ENCODE measurements around the gene FABP3.
A peak's percentile ranks its signal among the peaks of the same experiment; 100 is the strongest.

Gene FABP3

DNA sequence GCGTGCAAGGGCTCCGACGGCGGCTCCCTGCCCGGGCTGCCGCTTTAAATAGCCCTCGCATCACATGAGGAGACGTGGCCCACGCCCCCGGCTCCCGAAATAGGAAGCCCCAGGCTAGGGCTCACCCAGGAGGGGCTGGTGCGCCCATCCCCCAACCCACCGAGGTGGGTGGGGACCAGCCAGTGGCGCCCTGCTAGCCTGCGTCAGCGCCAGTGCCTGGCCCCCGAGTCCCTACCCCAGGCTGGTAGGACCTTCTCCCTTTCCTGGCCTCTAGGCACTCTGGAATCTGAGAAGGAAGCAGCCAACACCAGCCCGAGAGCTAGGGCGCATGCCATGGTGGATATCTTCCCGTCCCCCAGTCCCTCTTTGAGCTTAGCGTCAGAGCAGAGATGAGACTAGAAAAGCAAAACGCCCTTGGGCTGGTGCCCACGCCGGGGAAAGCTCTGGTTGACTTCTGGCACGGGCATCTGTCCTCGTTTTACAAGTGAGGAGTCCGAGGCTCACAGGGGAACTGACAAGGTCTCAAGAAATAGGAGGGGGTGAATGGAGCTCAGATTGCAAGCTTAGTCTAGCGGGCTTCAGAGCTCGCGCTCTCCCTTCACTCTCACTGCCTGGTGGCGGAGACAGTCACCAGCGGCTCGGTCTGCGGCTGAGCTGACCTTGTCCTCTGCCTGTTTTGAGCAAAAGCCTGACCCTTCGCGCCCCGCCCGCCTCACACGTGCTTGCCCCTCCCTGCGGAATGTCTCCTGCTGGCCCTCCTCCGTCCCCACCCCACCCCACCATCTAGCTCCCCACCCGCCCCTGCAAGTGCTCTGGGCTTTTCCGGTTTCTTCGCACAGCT, at the start of gene FABP3:
FABP3 (minus strand) TSS at position 21 of the 841 bp plus-strand sequence. CDS start 62 bp downstream, outside the sequence.
- Histone ChIP-seq H3K27ac (no peak within 1 kb of the TSS), H3K9me3 (ENCODE audit: low read depth, low read length) (no peaks in the 10 kb centered on the region), H3K4me3 (peak within 1 kb of the TSS; percentile 77), H3K36me3 (ENCODE audit: insufficient read depth, low read length) (no peaks in the 10 kb centered on the region), H3K9ac (ENCODE audit: insufficient read length) (peak within 1 kb of the TSS; percentile 48)
- no peak for TF ChIP-seq EZH2 (IDR thresholded peaks at IDR 0.05)
- peak; percentile 49 for TF ChIP-seq POLR2AphosphoS5 (IDR thresholded peaks at IDR 0.05; ENCODE audit: borderline replicate concordance, low read depth, low read length)
- no peak for DNase-seq (ENCODE audit: low read depth, low spot score)

DNA sequence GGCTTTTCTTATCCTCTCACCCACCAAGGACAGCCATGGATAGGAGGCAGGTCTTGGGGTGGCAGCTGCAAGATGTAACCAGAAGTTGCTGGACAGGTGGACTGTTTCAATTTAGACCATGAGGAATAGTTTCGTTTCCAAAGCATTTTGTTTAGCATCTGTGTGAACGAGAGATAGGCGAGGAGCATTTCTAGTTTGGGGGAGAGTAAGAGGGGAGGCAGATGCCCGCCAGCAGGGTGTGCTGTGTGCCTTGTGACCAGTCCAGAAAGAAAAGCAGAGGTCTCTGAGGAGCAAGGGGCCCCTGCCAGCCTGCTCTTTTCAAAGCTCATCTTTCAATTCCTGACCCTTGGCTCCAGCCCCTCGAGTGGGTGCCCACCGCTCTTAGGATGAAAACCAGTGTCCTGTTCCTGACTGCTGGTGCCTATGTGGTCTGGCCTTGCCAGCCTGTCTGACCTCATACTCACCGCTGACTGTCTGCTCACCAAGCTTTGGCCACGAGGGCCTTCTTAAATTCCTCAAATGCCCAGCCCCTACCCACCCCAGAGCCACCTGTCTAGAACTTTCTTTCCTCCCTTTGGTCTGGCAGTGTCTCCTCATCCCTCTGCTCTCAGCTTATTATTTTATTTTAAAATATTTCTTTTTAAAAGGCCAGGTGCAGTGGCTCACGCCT, 48.6 kb upstream of the FABP3 start:
- DNase-seq (ENCODE audit: low read depth, low spot score) = no peak
- Histone ChIP-seq H3K27ac (no peak overlapping the region), H3K9ac (ENCODE audit: insufficient read length) (no peak overlapping the region), H3K36me3 (ENCODE audit: insufficient read depth, low read length) (no peaks in the 10 kb centered on the region), H3K4me3 (no peak overlapping the region), H3K9me3 (ENCODE audit: low read depth, low read length) (no peaks in the 10 kb centered on the region)
- TF ChIP-seq POLR2AphosphoS5 (IDR thresholded peaks at IDR 0.05; ENCODE audit: borderline replicate concordance, low read depth, low read length) (no peak), EZH2 (IDR thresholded peaks at IDR 0.05) (no peak), FOXP2 (optimal IDR thresholded peaks at IDR 0.05; ENCODE audit: control extremely low read depth, extremely low read length, insufficient read depth) (no peak)

DNA sequence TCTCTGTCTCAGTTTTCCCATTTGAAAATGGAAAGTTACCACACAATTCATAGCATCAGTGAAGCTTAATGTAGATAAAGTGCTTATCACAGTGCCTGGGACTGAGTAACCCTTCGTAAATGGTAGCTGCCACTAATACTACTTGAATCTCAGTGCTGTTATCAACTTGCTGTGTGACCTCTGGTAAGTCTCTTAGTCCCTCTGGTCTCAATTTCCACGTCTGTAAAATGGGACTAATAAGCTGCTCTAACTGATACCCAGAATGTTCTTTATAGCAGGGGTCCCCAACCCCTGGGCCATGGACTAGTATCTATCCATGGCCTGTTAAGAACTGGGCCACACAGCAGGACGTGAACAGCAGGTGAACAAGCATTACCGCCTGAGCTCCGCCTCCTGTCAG, 47.8 kb upstream of the FABP3 start:
- Histone ChIP-seq H3K9me3 (ENCODE audit: low read depth, low read length) (no peaks in the 10 kb centered on the region), H3K4me3 (no peak overlapping the region), H3K9ac (ENCODE audit: insufficient read length) (no peak overlapping the region), H3K27ac (no peak overlapping the region), H3K36me3 (ENCODE audit: insufficient read depth, low read length) (no peaks in the 10 kb centered on the region)
- DNase-seq (ENCODE audit: low read depth, low spot score) = no peak
- TF ChIP-seq EZH2 (IDR thresholded peaks at IDR 0.05) (no peak), POLR2AphosphoS5 (IDR thresholded peaks at IDR 0.05; ENCODE audit: borderline replicate concordance, low read depth, low read length) (no peak), FOXP2 (optimal IDR thresholded peaks at IDR 0.05; ENCODE audit: control extremely low read depth, extremely low read length, insufficient read depth) (no peak)

DNA sequence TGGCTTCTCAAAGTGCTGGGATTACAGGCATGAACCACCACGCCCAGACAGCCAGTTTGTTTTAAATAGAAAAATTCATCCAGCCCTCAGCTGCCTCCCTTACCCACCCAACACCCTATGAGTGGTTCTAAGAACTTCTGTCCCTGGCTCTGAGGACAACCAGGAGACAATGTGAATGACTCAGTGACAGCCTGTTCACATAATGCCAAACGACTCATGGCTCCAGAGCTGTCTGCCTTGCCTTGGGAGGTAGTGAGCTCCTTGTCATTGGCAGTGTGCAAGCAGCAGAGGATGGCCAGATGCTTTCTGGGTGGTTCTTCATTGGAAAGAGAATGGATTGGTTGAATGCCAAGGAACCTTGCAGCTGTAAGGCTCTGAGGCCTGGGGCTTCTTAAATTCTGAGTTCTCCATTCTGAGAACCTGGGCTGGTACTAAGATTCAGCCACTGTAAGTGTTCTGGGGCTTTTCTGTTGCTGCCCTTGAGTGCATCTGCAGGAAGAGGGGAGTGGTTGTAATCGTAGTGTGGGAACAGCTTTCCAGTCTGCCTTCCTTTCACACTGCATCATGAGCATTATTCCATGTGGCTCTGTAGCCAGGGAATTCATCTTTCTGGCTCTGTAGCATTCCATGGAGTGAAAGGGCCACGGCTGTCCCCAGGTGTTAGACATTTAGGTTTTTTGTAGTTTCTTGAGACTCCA, 45.9 kb upstream of the FABP3 start:
- TF ChIP-seq FOXP2 (optimal IDR thresholded peaks at IDR 0.05; ENCODE audit: control extremely low read depth, extremely low read length, insufficient read depth) (no peak), POLR2AphosphoS5 (IDR thresholded peaks at IDR 0.05; ENCODE audit: borderline replicate concordance, low read depth, low read length) (no peak), EZH2 (IDR thresholded peaks at IDR 0.05) (no peak)
- Histone ChIP-seq H3K27ac (no peak overlapping the region), H3K4me3 (no peak overlapping the region), H3K9ac (ENCODE audit: insufficient read length) (no peak overlapping the region), H3K36me3 (ENCODE audit: insufficient read depth, low read length) (no peaks in the 10 kb centered on the region), H3K9me3 (ENCODE audit: low read depth, low read length) (no peaks in the 10 kb centered on the region)
- no peak for DNase-seq (ENCODE audit: low read depth, low spot score)

DNA sequence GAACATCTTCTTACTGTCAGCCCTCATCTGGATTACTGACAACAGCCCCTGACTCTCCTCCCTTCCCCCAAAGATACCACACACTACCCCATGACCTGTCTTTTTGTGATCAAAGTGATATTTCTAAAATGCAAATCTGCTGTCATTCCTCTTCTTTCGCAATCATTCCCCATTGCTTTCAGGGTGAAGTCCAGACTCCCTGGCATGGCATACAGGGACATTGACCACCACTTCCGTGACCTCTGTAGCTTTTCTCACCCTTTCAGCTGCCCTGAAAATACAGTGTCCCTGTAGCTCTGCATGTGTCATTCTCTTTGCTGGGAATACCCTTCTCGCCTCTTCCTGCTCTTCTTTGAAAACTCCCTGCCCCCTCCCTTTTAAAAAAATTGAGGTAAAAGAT, 44.3 kb upstream of the FABP3 start:
- Histone ChIP-seq H3K36me3 (ENCODE audit: insufficient read depth, low read length) (no peaks in the 10 kb centered on the region), H3K27ac (no peak overlapping the region), H3K9me3 (ENCODE audit: low read depth, low read length) (no peaks in the 10 kb centered on the region), H3K9ac (ENCODE audit: insufficient read length) (no peak overlapping the region), H3K4me3 (no peak overlapping the region)
- DNase-seq (ENCODE audit: low read depth, low spot score) = no peak
- no peak for TF ChIP-seq POLR2AphosphoS5 (IDR thresholded peaks at IDR 0.05; ENCODE audit: borderline replicate concordance, low read depth, low read length)
- no peak for TF ChIP-seq FOXP2 (optimal IDR thresholded peaks at IDR 0.05; ENCODE audit: control extremely low read depth, extremely low read length, insufficient read depth)
- no peak for TF ChIP-seq EZH2 (IDR thresholded peaks at IDR 0.05)

DNA sequence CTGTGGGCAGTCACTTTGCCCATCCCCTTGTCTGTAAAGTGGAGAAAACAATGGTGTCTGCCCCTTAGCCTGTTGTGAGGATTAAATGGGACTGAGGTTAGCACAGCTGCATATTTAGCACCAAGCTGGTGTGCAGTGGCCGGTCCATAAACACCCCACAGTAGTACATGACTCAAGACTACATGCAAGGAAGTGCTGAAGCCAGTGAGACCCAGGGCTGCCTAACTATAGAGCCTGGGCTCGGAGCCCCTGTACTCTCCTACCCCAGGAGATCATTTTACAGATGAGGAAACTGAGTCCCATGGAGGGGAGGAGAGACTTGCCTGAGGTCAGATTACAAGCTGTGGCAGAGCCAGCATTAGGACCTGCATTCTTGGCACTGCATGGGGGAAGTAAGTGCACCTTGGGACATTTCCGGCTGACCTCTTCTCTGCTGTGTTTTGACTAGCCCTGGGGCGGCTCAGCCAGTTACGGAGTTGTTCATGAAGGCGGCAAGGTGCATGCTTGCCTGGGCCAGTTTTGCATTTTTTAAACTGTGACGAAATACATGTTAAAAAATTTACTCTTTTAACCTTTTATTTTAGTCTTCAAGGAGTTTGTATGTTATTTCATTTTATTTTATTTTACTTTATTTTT, 43.3 kb upstream of the FABP3 start:
- Histone ChIP-seq H3K9ac (ENCODE audit: insufficient read length) (no peak overlapping the region), H3K36me3 (ENCODE audit: insufficient read depth, low read length) (no peaks in the 10 kb centered on the region), H3K4me3 (no peak overlapping the region), H3K9me3 (ENCODE audit: low read depth, low read length) (no peaks in the 10 kb centered on the region), H3K27ac (no peak overlapping the region)
- TF ChIP-seq POLR2AphosphoS5 (IDR thresholded peaks at IDR 0.05; ENCODE audit: borderline replicate concordance, low read depth, low read length) (no peak), FOXP2 (optimal IDR thresholded peaks at IDR 0.05; ENCODE audit: control extremely low read depth, extremely low read length, insufficient read depth) (no peak), EZH2 (IDR thresholded peaks at IDR 0.05) (no peak)
- DNase-seq (ENCODE audit: low read depth, low spot score) = no peak

DNA sequence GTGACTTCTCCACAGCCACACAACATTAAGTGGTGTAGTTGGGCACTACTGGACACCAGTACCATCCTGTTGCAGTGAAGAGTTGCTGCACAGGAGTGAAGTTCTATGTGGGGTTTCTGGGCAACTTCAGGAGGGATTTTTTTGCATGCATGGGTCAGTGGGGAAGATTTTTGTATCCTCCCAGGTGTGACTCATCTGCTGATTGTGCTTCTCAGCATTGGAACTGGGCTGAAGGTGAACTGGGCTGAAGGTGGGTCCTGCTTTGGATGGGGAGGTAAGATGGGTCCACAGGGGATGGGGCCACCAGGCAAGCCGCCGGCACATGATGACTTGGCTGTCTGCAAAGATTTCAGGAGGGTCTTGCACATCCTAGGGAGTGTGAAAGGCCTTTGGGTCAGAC, 42.8 kb upstream of the FABP3 start:
- DNase-seq (ENCODE audit: low read depth, low spot score) = no peak
- Histone ChIP-seq H3K9me3 (ENCODE audit: low read depth, low read length) (no peaks in the 10 kb centered on the region), H3K36me3 (ENCODE audit: insufficient read depth, low read length) (no peaks in the 10 kb centered on the region), H3K27ac (no peak overlapping the region), H3K4me3 (no peak overlapping the region), H3K9ac (ENCODE audit: insufficient read length) (no peak overlapping the region)
- TF ChIP-seq POLR2AphosphoS5 (IDR thresholded peaks at IDR 0.05; ENCODE audit: borderline replicate concordance, low read depth, low read length) (no peak), FOXP2 (optimal IDR thresholded peaks at IDR 0.05; ENCODE audit: control extremely low read depth, extremely low read length, insufficient read depth) (no peak), EZH2 (IDR thresholded peaks at IDR 0.05) (no peak)

DNA sequence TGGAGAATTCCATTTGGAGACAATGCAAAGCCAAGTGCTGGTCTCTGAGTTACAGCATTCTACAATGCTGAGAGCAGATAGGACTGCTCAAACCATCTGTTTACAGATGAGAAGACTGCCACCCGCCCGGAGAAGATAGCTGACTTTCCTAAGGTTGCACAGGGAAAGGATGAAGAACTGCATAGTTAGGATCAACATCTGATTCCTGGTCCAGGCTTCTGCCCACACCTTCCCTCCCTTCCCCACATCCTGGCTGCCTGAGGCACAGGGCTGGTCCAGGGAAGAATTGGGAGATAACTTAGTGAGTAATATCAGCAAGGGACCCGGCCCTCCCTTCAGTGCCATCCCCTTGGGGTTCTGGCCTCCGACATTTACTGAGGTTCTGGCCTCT, 42.1 kb upstream of the FABP3 start:
- no peak for TF ChIP-seq POLR2AphosphoS5 (IDR thresholded peaks at IDR 0.05; ENCODE audit: borderline replicate concordance, low read depth, low read length)
- no peak for TF ChIP-seq FOXP2 (optimal IDR thresholded peaks at IDR 0.05; ENCODE audit: control extremely low read depth, extremely low read length, insufficient read depth)
- TF ChIP-seq EZH2 (IDR thresholded peaks at IDR 0.05) = no peak
- Histone ChIP-seq H3K4me3 (no peak overlapping the region), H3K9ac (ENCODE audit: insufficient read length) (no peak overlapping the region), H3K27ac (no peak overlapping the region), H3K9me3 (ENCODE audit: low read depth, low read length) (no peaks in the 10 kb centered on the region), H3K36me3 (ENCODE audit: insufficient read depth, low read length) (no peaks in the 10 kb centered on the region)
- DNase-seq (ENCODE audit: low read depth, low spot score) = no peak

Data from SK-N-MC (cell line).